HL-60 (cell line): ENCODE data around the gene PLEKHG2.

ENCODE experiments used
- DNase-seq, 2 experiments: peaks; one replicate each; pipeline ENCODE4 v3.0.0-alpha.2; 2010 to 2020; ENCODE audit warnings: low read depth in 1 of 2, low spot score in 1 of 2
- H3K27ac ChIP-seq: fragments of 250-450 bp; sonication (Bioruptor Pico); replicated peaks from 2 replicates; pipeline ENCODE4 v1.5.1; 2020; ENCODE audit warnings: mild to moderate bottlenecking, moderate library complexity
- H3K27me3 ChIP-seq: fragments of 250-450 bp; sonication (Bioruptor Pico); 2 replicates; pipeline ENCODE4 v1.5.1; 2021; ENCODE audit warnings: mild to moderate bottlenecking, moderate library complexity; ENCODE audit not compliant: insufficient read depth, poor library complexity, severe bottlenecking
- H3K4me3 ChIP-seq: replicated peaks from 2 replicates; pipeline ENCODE4 v1.5.1; 2011; ENCODE audit warnings: mild to moderate bottlenecking, control low read depth, low read length; ENCODE audit not compliant: insufficient read depth
- CTCF ChIP-seq: IDR thresholded peaks from one replicate; pipeline ENCODE4 v1.5.1; 2011; ENCODE audit warnings: low read length, control low read depth, inconsistent platforms; ENCODE audit not compliant: insufficient read depth
- GABPA ChIP-seq: IDR thresholded peaks from 2 replicates; pipeline ENCODE4 v1.6.1; 2012; ENCODE audit warnings: low read depth
- POLR2AphosphoS5 ChIP-seq: IDR thresholded peaks from 2 replicates; pipeline ENCODE4 v1.6.1; 2012; ENCODE audit warnings: low read depth
- REST ChIP-seq: IDR thresholded peaks from 2 replicates; pipeline ENCODE4 v1.6.1; 2012; ENCODE audit warnings: low read depth; ENCODE audit not compliant: insufficient replicate concordance
- SPI1 ChIP-seq: IDR thresholded peaks from 2 replicates; pipeline ENCODE4 v1.6.1; 2012; ENCODE audit warnings: low read depth, mild to moderate bottlenecking, borderline replicate concordance

The PLEKHG2 gene

GRCh38 chr19:39411832-39412099, 703 bp upstream of the PLEKHG2 start:
- Histone ChIP-seq H3K27ac (peak overlapping the region; percentile 95), H3K27me3 (peaks cover 23% of the 10 kb centered on the region), H3K4me3 (peak overlapping the region; percentile 73)
- TF ChIP-seq CTCF (peak; percentile 90), REST (no peak), SPI1 (no peak), POLR2AphosphoS5 (no peak), GABPA (0 out of 2 replicates have a peak, but pooled peaks have one; percentile 8)
- peak; percentile 75 to 93 for DNase-seq

- TF ChIP-seq CTCF: peak; percentile 27
- TF ChIP-seq SPI1: no peak
- Histone ChIP-seq H3K27ac (peak overlapping the region; percentile 53), H3K4me3 (peak overlapping the region; percentile 73), H3K27me3 (peaks cover 31% of the 10 kb centered on the region)
- no peak for DNase-seq
These were observed 400 bp downstream of the PLEKHG2 start for GRCh38 chr19:39412867-39413271.

GRCh38 chr19:39413272-39413910, 922 bp downstream of the PLEKHG2 start:
- Histone ChIP-seq H3K4me3 (peak overlapping the region; percentile 73), H3K27me3 (peaks cover 33% of the 10 kb centered on the region), H3K27ac (no peak overlapping the region)
- no peak for DNase-seq
- TF ChIP-seq CTCF (no peak), GABPA (no peak), REST (no peak), SPI1 (no peak), POLR2AphosphoS5 (no peak)

GRCh38 chr19:39413911-39414608, 1.6 kb downstream of the PLEKHG2 start:
- no peak for DNase-seq
- Histone ChIP-seq H3K4me3 (peak overlapping the region; percentile 73), H3K27me3 (peaks cover 33% of the 10 kb centered on the region), H3K27ac (no peak overlapping the region)
- TF ChIP-seq CTCF (no peak), GABPA (no peak), POLR2AphosphoS5 (no peak), REST (no peak), SPI1 (no peak)
